Stimulated activated CD8-positive, alpha-beta memory T cell treated with anti-CD3 and anti-CD28 coated beads, Interleukin-4, amount 100 ng/mL, for 1 hour (primary cell): ENCODE results near the gene RUNDC1.

Experiments used
- DNase-seq, 2 donors: peaks; one replicate each; pipeline ENCODE4 v3.0.0-alpha.2; 2020; ENCODE audit warnings: low read depth in 2 of 2, low spot score in 1 of 2

Gene RUNDC1

DNA sequence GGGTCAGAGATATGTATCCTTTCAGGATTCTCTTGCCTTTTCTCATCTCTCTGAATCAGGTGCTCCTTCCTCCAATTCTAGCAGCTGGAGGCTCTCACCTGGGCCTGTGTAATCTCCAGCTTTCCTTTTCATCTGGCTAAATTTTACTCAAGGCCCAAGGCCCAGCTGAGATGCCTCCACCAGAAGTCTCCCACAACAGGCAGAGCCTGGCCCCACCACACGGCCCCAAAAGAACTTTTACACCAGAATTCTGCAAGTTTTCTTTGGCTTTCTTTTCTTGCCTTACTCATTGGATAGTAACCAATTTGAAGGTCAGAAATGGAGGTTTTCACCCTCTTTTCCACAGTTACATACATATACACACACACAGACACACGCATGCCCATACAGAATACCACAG is 59.3 kb downstream of the RUNDC1 start:
- no peak for DNase-seq

DNA sequence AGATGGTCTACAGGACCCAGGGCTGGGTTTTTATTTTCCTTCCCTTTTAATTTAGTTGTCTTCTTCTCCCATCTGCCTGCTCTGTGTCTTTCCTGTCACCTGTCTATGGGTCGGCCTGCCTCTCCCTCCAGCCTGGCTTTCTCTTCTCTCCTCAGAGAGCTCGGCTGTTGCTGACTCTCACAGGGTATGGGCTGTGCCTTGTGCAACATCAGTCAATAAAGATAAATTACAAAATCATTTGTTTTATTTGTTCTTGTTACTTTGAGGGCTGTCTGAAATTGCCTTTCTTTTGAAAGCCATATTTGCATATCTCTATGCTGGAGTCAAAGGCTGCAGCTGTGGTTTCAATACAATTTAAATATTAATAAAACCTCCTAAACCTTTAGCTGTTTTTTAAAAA is 60.3 kb downstream of the RUNDC1 start:
- DNase-seq, result no peak

DNA sequence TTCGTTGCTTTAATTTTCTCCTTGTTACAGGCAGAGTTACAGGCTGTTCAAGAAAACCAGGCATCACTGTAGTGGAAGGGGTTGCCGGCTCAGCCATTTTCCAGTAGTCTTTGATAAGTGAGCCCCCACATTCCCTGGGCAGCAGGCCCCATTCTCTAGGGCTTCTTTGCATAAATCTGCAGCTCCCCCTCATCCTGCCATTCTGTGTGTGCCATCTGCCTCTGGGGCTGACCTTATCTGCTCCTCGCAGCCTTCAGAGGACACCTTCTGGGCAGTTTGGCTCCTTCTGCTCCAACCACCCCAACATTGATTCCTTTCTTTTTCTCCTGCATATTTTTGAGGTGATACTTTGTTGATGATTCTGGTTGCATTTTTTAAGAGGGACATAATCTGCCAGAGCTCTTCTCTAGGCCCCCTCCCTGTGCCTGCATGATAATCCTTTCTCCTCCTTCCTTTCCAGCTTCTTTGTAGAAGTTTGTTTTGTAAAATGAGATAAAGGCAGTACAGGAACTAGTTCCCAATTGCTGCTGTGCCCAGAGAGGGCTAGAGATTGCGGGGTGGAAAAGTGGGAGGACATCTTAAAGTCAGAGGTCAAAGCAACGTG is 61.8 kb downstream of the RUNDC1 start:
- no peak for DNase-seq
